ENCODE results near the gene ALPP.
"Not testable (repeated sequence)": the region's sequence is repeated elsewhere in the genome, so short reads cannot be mapped to it uniquely, and the experiment has no call there.

DNA sequence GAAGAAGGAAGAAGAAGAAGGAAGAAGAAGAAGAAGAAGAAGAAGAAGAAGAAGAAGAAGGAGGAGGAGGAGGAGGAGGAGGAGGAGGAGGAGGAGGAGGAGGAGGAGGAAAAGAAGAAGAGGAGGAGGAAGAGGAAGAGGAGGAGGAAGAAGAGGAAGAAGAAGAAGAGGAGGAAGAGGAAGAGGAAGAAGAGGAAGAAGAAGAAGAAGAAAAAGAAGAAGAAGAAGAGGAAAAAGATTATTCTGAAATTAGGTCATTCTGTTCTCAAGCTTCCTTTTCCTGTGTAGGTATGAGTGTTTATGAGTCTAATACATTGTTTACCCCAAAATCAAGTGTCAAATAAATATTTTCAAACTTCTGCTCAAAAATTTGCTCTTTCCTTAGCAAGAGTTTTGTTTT lies 6.5 kb downstream of the ALPP start:
- TF ChIP-seq, protein P1, sequence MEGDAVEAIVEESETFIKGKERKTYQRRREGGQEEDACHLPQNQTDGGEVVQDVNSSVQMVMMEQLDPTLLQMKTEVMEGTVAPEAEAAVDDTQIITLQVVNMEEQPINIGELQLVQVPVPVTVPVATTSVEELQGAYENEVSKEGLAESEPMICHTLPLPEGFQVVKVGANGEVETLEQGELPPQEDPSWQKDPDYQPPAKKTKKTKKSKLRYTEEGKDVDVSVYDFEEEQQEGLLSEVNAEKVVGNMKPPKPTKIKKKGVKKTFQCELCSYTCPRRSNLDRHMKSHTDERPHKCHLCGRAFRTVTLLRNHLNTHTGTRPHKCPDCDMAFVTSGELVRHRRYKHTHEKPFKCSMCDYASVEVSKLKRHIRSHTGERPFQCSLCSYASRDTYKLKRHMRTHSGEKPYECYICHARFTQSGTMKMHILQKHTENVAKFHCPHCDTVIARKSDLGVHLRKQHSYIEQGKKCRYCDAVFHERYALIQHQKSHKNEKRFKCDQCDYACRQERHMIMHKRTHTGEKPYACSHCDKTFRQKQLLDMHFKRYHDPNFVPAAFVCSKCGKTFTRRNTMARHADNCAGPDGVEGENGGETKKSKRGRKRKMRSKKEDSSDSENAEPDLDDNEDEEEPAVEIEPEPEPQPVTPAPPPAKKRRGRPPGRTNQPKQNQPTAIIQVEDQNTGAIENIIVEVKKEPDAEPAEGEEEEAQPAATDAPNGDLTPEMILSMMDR (IDR thresholded peaks at IDR 0.05; ENCODE audit: borderline replicate concordance, extremely low read depth, low read length, poor library complexity, severe bottlenecking) = not testable (repeated sequence)
- TF ChIP-seq EZH2 (IDR thresholded peaks at IDR 0.05; ENCODE audit: borderline replicate concordance, low read depth, low read length, severe bottlenecking) = not testable (repeated sequence)
